GM21526 (cell line): ENCODE results near the gene XYLT1.
"Not testable (repeated sequence)": the region's sequence is repeated elsewhere in the genome, so short reads cannot be mapped to it uniquely, and the experiment has no call there.

Experiments used
- ATAC-seq: cut with Tn5 transposase; IDR thresholded peaks from one replicate; pipeline ENCODE4 v1.9.1; 2021; ENCODE audit warnings: moderate library complexity; ENCODE audit not compliant: unreplicated experiment, low FRiP score

The XYLT1 gene, protein sequence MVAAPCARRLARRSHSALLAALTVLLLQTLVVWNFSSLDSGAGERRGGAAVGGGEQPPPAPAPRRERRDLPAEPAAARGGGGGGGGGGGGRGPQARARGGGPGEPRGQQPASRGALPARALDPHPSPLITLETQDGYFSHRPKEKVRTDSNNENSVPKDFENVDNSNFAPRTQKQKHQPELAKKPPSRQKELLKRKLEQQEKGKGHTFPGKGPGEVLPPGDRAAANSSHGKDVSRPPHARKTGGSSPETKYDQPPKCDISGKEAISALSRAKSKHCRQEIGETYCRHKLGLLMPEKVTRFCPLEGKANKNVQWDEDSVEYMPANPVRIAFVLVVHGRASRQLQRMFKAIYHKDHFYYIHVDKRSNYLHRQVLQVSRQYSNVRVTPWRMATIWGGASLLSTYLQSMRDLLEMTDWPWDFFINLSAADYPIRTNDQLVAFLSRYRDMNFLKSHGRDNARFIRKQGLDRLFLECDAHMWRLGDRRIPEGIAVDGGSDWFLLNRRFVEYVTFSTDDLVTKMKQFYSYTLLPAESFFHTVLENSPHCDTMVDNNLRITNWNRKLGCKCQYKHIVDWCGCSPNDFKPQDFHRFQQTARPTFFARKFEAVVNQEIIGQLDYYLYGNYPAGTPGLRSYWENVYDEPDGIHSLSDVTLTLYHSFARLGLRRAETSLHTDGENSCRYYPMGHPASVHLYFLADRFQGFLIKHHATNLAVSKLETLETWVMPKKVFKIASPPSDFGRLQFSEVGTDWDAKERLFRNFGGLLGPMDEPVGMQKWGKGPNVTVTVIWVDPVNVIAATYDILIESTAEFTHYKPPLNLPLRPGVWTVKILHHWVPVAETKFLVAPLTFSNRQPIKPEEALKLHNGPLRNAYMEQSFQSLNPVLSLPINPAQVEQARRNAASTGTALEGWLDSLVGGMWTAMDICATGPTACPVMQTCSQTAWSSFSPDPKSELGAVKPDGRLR

GRCh38 chr16:17470908-17471718 is at the start of gene XYLT1:
Gene XYLT1, minus strand, starts transcription at chr16:17470960. Its CDS starts 164 bp downstream, at chr16:17470796.
- ATAC-seq, result no peak

- ATAC-seq, result no peak
Measured at GRCh38 chr16:17520111-17520510, 49.4 kb upstream of the XYLT1 start.

- ATAC-seq, result no peak
Measured at GRCh38 chr16:17519101-17519955, 48.6 kb upstream of the XYLT1 start.

DNA sequence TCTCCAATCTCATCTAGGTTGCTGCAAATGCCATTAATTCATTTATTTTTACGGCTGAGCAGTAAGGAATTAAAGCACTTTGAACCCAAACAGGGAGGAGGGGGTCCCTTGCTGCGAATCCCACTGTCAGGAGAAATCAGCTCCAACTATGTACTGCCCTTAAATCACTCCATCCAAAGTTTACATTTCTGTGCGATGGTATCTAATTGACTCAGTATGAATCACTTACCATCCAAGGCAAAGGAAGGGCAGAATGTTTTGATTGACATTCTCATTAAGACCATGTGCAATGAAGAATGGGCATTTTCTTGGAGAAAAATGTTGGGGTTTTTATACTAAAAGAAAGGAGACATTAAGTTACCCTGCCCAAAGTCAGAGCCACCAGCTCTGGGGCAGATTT is 47.7 kb upstream of the XYLT1 start:
- no peak for ATAC-seq

DNA sequence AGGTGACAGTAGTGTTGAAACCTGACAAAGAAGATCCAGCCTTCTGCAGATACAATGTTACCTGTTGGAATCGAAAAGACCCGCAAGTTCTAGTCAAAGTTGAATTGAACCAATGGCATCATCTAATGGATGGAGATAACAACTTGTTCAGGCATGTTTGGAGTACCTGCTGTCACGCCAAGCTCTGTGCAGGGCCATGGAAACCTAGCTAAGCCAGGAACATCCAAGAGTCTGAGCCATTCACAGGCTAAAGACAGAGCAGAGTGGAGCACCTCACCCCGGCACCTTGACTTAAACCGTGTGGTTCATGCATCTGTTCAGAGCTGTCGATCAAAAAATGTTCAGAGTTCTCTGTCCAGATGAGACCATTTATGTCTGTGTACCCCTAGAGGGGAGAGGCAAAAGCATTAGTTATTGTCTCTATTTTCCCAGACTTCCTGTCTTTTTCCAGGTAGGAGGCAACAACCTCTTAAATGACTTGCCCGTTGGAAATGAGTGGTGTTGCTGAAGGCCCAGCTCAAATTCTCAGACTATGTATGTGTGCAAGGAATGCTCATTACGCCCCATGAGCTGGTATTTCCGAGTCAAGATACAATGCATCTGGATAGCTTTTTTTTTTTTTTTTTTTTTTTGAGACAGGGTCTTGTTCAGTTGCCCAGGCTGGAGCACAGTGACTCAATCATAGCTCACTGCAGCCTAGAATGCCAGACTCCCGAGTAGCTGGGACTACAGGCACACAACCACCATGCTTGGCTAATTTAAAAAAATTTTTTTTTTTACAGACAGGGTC is 44.9 kb upstream of the XYLT1 start:
- ATAC-seq, result no peak

DNA sequence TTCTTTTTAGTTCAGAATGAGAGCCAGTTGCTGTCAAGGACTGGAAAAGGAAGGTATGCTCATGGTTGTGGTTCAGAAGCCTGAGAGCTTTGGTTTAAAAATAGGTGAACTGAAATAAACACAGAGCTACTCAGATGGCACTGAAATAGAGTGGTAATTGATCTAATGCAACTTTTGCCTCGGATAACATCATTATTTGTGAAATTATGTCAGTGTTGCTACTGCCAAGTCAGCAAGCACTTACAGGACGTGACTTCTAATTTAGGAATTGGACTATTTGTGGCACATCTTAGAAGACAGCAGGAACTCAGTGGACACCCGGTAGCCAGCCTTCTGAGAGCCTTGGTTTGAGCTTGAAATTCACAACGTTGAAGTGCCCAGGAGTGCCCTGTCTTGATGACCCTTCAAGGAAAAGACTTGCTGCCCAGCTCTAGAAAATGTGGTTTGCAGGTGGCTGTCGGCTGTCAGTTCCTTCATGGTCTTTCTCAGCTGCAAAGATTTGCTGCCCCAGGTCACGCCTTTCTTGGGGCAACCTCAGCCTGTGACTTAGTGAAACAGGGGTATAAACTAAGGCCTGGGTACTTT is 42.0 kb upstream of the XYLT1 start:
- no peak for ATAC-seq

GRCh38 chr16:17511340-17511739 is 40.6 kb upstream of the XYLT1 start:
- no peak for ATAC-seq

- ATAC-seq, result no peak
Measured at GRCh38 chr16:17510567-17510966, 39.8 kb upstream of the XYLT1 start.

GRCh38 chr16:17509194-17509593 is 38.4 kb upstream of the XYLT1 start:
- no peak for ATAC-seq

DNA sequence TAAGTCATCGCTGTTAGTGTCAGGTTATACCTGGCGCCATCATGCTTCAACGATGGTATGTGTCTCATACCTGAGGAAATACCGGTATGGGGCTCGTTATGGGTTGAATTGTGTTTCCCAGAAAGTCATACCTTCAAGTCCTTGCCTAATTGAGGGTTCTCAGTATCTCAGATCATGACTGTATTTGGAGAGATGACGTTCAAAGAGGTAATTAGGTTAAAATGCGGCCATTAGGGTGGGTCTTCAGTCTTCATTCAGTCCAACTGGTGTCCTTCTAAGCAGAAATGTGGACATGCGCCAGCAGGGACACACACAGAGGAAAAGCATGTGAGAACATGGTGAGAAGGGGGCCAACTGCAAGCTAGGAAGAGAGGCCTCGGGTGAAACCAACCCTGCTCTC is 37.5 kb upstream of the XYLT1 start:
- ATAC-seq, result no peak

GRCh38 chr16:17507516-17507915 is 36.8 kb upstream of the XYLT1 start:
- not testable (repeated sequence) for ATAC-seq

GRCh38 chr16:17505828-17506227 is 35.1 kb upstream of the XYLT1 start:
- not testable (repeated sequence) for ATAC-seq

DNA sequence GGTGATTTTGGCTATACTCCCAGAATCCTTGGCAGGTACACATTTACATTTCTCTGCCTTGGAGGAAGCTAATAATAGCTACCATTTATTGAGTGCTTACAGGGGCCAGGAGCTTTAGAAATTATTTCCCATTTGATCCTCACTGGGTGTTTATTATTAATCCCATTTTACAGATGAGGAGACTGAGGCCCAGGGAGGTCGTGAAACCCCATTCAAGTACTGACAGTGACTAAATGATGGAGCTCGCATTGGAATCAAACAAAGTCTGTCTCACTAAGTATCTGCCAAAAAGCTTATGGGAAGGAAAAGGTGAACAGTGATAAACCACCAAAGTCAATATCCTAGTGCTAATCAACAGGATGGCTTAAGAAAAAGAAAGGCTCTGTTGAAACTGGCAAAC is 33.3 kb upstream of the XYLT1 start:
- no peak for ATAC-seq

DNA sequence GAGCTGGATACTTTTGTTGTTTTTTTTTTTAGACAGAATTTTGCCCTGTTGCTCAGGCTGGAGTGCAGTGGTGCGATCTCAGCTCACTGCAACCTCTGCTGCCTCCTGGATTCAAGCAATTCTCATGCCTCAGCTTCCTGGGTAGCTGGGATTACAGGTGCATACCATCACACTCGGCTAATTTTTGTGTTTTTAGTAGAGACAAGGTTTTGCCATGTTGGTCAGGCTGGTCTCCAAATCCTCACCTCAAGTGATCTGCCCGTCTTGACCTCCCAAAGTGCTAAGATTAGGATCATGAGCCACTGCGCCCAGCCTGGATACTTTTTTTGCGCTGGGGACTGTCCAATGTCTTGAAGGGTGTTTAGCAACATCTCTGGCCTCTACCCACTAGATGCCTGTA is 32.6 kb upstream of the XYLT1 start:
- ATAC-seq, result no peak

DNA sequence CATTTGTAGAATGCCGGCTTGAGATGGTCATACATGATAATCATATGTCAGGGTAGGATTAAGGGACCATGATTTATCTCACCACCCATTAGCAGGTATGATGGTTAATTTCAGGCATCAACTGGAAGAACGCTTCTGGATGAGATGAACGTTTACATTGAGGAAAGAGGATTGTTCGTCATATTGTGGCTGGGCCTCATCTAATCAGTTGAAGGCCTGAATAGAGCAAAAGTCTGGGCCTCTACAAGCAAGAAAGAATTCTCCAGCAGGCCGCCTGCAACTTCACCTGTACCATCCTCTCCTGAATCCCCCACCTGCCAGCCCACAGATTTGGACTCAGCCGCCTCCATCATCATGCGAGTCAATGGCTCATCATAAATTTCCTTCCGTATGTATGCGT is 30.6 kb upstream of the XYLT1 start:
- no peak for ATAC-seq

DNA sequence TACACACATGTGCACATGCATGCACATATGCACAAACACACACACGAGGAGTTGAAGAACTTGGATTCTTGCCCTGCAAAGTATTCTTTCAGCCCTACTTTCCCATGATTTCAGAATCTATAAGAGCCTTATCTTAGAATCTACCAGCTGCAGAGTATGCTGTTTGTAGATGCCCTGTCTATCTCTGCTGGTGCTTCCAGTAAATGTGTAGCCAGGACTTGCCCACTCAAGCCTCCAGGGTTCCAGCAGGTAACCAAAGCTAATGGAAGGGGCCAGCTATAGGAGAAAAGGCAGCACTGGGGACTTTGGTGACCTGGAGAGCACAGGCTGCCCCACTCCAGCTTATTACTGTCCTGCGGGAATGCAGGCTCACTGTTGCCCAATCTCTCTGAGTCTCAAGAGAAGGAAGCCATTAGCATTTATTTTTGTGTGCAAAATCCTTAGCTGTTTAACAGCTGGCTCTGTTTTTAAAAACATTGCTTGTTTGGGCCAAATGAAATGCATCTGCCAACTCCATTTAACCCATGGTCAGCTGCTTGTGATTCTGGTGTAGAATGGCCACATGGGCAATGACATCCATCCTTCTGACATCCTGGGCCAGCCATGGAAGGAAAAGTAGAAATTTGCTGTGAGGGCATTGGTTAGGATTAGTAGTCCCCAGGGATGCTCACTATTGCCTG is 28.6 kb upstream of the XYLT1 start:
- ATAC-seq, result no peak

- no peak for ATAC-seq
Measured at GRCh38 chr16:17497648-17498047, 26.9 kb upstream of the XYLT1 start.

DNA sequence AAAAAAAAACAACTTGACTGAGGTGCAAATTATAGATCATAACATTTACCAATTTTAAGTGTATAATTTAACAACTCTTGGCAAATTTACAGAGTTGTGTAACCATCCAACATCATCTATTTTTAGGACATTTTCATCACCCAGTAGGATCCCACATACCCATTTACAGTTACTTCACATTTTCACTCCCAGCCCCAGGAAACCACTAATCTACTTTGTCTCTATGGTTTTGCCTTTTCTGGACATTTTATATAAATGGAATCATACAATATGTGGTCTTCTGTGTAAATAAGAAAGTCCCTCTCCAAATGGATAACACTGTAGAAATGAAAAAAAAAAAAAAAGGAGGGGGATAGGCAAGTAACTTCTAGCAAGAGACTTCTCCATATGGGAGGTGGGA is 26.1 kb upstream of the XYLT1 start:
- no peak for ATAC-seq
